ENCODE measurements around the gene PKD1L1.

The PKD1L1 gene

DNA sequence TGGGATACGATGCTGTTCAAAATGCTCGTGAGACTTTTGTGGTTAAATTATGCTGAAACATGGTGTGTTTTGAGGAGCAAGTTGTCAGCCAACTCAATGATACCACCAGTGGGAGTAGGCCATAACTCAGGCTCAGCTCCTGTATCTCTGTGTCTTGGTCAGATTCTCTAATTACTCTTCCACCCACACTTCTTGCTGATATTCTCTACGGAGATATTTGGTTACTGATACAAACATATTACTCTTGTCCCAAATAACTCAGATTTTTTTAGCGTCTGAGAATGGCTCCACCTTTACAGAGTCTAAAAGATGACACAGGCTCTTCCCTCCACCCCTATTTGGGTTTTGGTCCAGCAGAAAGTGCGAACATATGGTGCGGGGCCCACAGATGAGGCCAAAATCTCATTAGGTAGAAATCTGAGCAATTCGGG, 168.9 kb downstream of the PKD1L1 start:
- TF ChIP-seq ZC3H10 (CRISPR knock-in tag; IDR thresholded peaks at IDR 0.05) (no peak), TCF4 (CRISPR knock-in tag; IDR thresholded peaks at IDR 0.05; ENCODE audit: borderline replicate concordance) (no peak), ARNTL (CRISPR knock-in tag; IDR thresholded peaks at IDR 0.05; ENCODE audit: borderline replicate concordance, low read depth) (no peak)
- no peak for ATAC-seq

- no peak for ATAC-seq
These were observed 170.1 kb downstream of the PKD1L1 start for GRCh38 chr7:47778153-47778661.

DNA sequence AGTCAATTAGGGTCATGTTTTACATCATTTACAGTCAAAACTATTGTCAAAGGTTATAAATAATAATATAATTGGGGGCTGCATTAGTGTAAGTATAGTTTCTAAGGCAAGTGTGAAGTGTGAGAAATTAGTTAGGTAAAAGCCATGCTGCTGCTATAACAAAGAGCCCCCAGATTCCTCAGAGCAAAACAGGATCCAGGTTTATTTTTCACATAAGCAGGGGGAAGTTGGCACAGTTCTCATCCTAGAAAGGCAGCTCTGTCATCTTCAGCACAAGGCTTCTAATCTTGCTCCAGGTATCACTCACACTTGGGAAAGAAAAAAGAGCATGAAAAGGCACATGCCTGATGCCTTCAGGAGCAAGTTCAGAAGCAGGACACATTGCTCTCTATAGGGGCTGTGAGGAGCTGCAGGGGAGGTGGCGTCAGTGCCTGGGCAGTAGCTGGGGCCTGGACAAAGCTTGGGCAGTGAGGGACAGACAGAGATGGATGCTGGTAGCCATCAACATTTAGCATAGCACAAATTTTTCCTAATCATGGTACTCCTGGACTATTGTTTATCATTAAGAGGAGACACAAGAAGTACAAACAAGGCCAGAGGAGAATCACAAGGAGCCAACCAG, 170.6 kb downstream of the PKD1L1 start:
- TF ChIP-seq, protein P1, sequence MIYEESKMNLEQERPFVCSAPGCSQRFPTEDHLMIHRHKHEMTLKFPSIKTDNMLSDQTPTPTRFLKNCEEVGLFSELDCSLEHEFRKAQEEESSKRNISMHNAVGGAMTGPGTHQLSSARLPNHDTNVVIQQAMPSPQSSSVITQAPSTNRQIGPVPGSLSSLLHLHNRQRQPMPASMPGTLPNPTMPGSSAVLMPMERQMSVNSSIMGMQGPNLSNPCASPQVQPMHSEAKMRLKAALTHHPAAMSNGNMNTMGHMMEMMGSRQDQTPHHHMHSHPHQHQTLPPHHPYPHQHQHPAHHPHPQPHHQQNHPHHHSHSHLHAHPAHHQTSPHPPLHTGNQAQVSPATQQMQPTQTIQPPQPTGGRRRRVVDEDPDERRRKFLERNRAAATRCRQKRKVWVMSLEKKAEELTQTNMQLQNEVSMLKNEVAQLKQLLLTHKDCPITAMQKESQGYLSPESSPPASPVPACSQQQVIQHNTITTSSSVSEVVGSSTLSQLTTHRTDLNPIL (CRISPR knock-in tag; IDR thresholded peaks at IDR 0.05; ENCODE audit: low read depth), result no peak
- TF ChIP-seq ZFP30 (CRISPR knock-in tag; IDR thresholded peaks at IDR 0.05) (no peak), ZNF70 (CRISPR knock-in tag; IDR thresholded peaks at IDR 0.05) (no peak)
- TF ChIP-seq, protein P2, sequence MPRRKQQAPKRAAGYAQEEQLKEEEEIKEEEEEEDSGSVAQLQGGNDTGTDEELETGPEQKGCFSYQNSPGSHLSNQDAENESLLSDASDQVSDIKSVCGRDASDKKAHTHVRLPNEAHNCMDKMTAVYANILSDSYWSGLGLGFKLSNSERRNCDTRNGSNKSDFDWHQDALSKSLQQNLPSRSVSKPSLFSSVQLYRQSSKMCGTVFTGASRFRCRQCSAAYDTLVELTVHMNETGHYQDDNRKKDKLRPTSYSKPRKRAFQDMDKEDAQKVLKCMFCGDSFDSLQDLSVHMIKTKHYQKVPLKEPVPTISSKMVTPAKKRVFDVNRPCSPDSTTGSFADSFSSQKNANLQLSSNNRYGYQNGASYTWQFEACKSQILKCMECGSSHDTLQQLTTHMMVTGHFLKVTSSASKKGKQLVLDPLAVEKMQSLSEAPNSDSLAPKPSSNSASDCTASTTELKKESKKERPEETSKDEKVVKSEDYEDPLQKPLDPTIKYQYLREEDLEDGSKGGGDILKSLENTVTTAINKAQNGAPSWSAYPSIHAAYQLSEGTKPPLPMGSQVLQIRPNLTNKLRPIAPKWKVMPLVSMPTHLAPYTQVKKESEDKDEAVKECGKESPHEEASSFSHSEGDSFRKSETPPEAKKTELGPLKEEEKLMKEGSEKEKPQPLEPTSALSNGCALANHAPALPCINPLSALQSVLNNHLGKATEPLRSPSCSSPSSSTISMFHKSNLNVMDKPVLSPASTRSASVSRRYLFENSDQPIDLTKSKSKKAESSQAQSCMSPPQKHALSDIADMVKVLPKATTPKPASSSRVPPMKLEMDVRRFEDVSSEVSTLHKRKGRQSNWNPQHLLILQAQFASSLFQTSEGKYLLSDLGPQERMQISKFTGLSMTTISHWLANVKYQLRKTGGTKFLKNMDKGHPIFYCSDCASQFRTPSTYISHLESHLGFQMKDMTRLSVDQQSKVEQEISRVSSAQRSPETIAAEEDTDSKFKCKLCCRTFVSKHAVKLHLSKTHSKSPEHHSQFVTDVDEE (CRISPR knock-in tag; IDR thresholded peaks at IDR 0.05), result no peak
- no peak for ATAC-seq

More at GRCh38 chr7:47778153-47778661, 170.1 kb downstream of the PKD1L1 start:
- TF ChIP-seq, protein P3, sequence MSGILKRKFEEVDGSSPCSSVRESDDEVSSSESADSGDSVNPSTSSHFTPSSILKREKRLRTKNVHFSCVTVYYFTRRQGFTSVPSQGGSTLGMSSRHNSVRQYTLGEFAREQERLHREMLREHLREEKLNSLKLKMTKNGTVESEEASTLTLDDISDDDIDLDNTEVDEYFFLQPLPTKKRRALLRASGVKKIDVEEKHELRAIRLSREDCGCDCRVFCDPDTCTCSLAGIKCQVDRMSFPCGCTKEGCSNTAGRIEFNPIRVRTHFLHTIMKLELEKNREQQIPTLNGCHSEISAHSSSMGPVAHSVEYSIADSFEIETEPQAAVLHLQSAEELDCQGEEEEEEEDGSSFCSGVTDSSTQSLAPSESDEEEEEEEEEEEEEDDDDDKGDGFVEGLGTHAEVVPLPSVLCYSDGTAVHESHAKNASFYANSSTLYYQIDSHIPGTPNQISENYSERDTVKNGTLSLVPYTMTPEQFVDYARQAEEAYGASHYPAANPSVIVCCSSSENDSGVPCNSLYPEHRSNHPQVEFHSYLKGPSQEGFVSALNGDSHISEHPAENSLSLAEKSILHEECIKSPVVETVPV (CRISPR knock-in tag; IDR thresholded peaks at IDR 0.05), result no peak
- no peak for TF ChIP-seq ARNTL (CRISPR knock-in tag; IDR thresholded peaks at IDR 0.05; ENCODE audit: borderline replicate concordance, low read depth)
- TF ChIP-seq TOX (CRISPR knock-in tag; IDR thresholded peaks at IDR 0.05; ENCODE audit: borderline replicate concordance), result no peak
- no peak for TF ChIP-seq OSR1 (CRISPR knock-in tag; IDR thresholded peaks at IDR 0.05)
- TF ChIP-seq ZNF8 (CRISPR knock-in tag; IDR thresholded peaks at IDR 0.05), result no peak
- TF ChIP-seq, protein P2 (CRISPR knock-in tag; IDR thresholded peaks at IDR 0.05), result no peak
- no peak for TF ChIP-seq SNAI2 (CRISPR knock-in tag; IDR thresholded peaks at IDR 0.05)
- no peak for TF ChIP-seq CSDC2 (CRISPR knock-in tag; IDR thresholded peaks at IDR 0.05)
- TF ChIP-seq GLIS3 (CRISPR knock-in tag; IDR thresholded peaks at IDR 0.05), result no peak
- TF ChIP-seq, protein P4, sequence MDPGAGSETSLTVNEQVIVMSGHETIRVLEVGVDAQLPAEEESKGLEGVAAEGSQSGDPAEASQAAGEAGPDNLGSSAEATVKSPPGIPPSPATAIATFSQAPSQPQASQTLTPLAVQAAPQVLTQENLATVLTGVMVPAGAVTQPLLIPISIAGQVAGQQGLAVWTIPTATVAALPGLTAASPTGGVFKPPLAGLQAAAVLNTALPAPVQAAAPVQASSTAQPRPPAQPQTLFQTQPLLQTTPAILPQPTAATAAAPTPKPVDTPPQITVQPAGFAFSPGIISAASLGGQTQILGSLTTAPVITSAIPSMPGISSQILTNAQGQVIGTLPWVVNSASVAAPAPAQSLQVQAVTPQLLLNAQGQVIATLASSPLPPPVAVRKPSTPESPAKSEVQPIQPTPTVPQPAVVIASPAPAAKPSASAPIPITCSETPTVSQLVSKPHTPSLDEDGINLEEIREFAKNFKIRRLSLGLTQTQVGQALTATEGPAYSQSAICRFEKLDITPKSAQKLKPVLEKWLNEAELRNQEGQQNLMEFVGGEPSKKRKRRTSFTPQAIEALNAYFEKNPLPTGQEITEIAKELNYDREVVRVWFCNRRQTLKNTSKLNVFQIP (CRISPR knock-in tag; IDR thresholded peaks at IDR 0.05; ENCODE audit: borderline replicate concordance, low read depth), result no peak

GRCh38 chr7:47776335-47776734, 171.9 kb downstream of the PKD1L1 start:
- no peak for ATAC-seq
- TF ChIP-seq ZNF8 (CRISPR knock-in tag; IDR thresholded peaks at IDR 0.05) (no peak), ZNF70 (CRISPR knock-in tag; IDR thresholded peaks at IDR 0.05) (no peak), ZC3H10 (CRISPR knock-in tag; IDR thresholded peaks at IDR 0.05) (no peak), ESRRG (CRISPR knock-in tag; IDR thresholded peaks at IDR 0.05) (no peak), TCF4 (CRISPR knock-in tag; IDR thresholded peaks at IDR 0.05; ENCODE audit: borderline replicate concordance) (no peak), PPARA (CRISPR knock-in tag; IDR thresholded peaks at IDR 0.05; ENCODE audit: borderline replicate concordance) (no peak), RARB (CRISPR knock-in tag; IDR thresholded peaks at IDR 0.05) (no peak), ISL1 (CRISPR knock-in tag; IDR thresholded peaks at IDR 0.05) (no peak), ZNF565 (CRISPR knock-in tag; conservative IDR thresholded peaks at IDR 0.05; ENCODE audit: low read depth) (no peak), ZFP30 (CRISPR knock-in tag; IDR thresholded peaks at IDR 0.05) (no peak), ARNTL (CRISPR knock-in tag; IDR thresholded peaks at IDR 0.05; ENCODE audit: borderline replicate concordance, low read depth) (no peak), CSDC2 (CRISPR knock-in tag; IDR thresholded peaks at IDR 0.05) (no peak), ZFP3 (CRISPR knock-in tag; IDR thresholded peaks at IDR 0.05) (no peak)
- TF ChIP-seq, protein P1 (CRISPR knock-in tag; IDR thresholded peaks at IDR 0.05; ENCODE audit: low read depth), result no peak
- TF ChIP-seq, protein P4 (CRISPR knock-in tag; IDR thresholded peaks at IDR 0.05; ENCODE audit: borderline replicate concordance, low read depth), result no peak
